ENCODE measurements around the gene ALLC. TPM values are rescaled to one million over a fixed set of nuclear protein-coding genes. Genes with fewer than 3 reads are reported as not detected.
"Not testable (repeated sequence)": the region's sequence is repeated elsewhere in the genome, so short reads cannot be mapped to it uniquely, and the experiment has no call there.

ALLC gene
- total RNA-seq (2014; rRNA removed; shearing (Covaris generic); ENCODE audit: low replicate concordance), result not detected in 2 replicates

DNA sequence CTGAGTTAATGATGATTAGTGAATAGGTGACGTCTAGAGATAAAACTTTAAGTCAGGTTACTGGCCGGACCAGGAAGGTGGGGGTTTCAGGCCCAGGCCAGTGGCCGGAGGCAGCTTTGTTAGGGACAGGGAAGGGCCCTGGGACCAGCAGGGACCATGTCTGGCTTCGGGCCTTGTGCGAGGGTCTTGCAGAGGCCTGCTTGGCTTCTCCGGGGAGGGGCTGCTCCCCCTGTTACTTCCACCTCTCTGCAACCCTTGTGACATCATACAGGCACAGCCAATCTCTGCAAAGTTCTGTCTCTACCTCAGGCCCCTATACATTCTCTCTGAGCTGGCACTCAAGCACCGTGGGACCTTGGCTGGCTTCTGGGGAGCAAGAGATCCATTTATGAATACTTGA lies at the start of gene ALLC:
Gene ALLC (plus strand): TSS at position 320 of the 400 bp plus-strand sequence. CDS start 12,958 bp downstream, outside the sequence.
- Histone ChIP-seq H3K36me3 (no peaks in the 10 kb centered on the region), H3K9me3 (no peaks in the 10 kb centered on the region), H3K4me3 (no peak within 1 kb of the TSS), H3K27me3 (no peaks in the 10 kb centered on the region)
- DNase-seq, result no peak

DNA sequence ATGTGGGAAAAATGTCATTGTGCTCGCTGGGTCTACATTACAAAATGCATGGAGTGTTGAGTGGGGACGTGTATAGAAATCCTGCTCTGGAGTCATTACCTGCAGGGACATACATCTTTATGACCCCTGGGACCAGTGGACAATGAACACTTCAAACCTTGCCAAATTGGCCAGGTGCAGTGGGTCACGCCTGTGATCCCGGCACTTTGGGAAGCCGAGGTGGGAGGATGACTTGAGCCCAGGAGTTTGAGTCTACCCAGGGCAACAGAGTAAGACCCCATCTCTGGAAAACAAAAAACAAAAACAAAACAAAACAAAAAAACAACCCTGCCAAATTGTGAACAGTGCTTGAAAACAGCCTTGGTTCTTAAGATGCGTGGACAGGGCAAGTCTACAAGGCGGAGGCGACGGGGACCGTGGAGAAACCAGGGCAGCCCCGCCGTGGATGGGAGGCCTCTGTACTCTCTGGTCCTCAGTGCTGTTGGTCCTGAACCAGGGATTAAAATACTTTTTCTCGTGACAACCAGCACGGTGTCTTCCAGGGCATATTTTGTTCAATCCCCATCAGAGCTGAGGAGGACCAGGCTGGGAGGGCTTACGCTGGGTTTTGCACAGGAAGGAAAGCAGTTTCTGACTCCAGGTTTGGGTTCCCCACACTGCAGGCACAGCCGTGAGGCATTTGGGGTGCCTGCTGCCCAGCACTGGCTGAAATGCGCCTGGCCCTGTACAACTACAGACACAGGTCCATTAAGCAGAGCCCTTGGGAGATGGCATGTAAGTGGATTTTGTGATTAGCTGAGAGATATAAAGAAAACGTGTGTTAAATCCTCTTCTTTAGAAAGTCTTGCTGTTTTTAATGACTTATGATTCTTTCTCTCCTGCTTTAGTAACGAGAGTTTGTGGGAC lies 49.4 kb upstream of the ALLC start:
- no peak for DNase-seq
- Histone ChIP-seq H3K27me3 (no peaks in the 10 kb centered on the region), H3K36me3 (peaks cover 3% of the 10 kb centered on the region; the same call in 1 of the 2 replicates), H3K9me3 (no peaks in the 10 kb centered on the region), H3K4me3 (no peak overlapping the region)

DNA sequence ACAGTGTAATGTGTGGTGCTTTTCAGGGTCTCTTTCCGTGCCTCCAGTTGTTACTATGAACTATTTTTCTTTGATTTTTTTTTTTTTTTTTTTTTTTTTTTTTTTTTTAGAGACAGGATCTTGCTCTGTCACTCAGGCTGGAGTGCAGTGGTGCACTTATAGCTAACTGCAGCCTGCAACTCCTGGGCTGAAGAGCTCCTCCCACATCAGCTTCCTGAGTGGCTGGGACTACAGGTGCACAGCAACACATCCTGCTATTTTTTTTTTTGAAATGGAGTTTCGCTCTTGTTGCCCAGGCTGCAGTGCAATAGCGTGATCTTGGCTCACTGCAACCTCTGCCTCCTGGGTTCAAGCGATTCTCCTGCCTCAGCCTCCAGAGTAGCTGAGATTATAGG lies 48.7 kb upstream of the ALLC start:
- not testable (repeated sequence) for DNase-seq, H3K4me3 ChIP-seq, H3K9me3 ChIP-seq, H3K27me3 ChIP-seq, H3K36me3 ChIP-seq

DNA sequence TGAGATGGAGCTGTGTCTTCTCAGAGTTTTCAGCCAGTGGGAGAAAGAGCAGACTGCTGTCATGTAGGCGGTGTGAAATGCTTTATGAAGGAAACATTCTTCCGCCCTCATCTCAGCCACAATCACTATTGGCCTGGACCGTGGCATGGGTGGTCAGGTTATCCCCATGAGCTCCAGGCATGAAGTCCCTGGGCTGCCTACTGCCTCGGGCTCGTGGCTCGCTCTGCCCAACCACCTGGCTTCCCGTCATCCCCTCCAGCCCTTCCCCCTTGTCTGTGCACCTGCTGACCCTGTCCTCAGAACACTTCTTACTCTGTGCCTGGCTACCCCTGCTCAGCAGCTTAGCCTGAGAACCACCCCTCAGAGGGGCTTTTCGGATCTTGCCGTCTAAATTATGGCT lies 47.6 kb upstream of the ALLC start:
- Histone ChIP-seq H3K9me3 (peaks cover 5% of the 10 kb centered on the region; the same call in 1 of the 2 replicates), H3K4me3 (no peak overlapping the region), H3K36me3 (peaks cover 3% of the 10 kb centered on the region; the same call in 1 of the 2 replicates), H3K27me3 (no peaks in the 10 kb centered on the region)
- DNase-seq, result no peak

DNA sequence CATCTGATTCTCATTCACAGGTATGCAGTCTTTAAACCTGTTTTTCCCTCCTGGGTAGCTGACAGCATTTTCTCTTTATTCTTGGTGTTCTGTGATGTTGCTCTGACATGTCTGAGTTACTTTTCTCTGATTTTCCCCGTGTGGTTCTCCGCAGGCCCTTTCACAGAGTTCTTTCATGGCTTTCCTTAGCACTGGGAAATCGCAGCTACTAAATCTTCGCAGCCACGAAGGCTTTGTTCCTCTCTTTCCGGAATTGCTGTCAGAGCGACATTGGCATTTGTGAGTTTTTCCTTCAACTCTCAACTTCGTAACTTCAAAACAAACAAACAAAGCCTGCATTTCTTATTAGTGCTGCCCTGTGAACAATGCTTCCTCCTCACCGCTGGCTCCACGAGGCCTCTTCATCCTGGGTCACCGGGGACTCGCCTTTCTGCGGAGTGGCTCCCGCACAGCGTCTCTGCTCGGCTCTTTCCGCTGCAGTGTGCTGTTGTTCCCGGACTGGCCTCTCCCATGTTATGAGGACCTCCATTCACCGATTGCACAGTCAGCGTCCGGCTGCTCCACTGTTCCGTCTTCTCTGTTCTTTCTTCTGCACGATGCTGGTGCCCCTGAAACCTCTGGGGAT lies 47.0 kb upstream of the ALLC start:
- peaks cover 5% of the 10 kb centered on the region; the same call in 1 of the 2 replicates for H3K9me3 ChIP-seq
- H3K27me3 ChIP-seq, result no peaks in the 10 kb centered on the region
- no peak overlapping the region for H3K4me3 ChIP-seq
- no peak for DNase-seq
- H3K36me3 ChIP-seq, result no peaks in the 10 kb centered on the region

DNA sequence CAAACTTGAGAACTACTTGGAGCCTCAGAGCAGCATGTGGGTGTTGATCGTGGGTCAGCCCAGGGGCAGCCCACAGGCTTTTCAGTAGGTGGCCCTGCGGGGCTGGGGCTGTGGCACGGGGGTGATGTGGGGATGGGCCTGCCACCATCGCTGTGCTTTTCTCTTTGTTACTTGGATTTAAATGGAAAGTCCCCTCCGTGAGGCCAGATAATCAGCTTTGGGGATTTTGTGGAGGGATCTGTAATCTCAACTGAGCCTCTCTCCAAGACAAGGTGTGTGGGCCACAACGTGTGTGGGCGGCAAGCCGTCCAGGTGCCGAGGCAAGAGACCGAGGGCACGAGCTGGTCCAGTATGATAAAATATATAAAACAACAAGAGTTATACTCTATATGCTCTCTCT lies 46.4 kb upstream of the ALLC start:
- Histone ChIP-seq H3K9me3 (peaks cover 5% of the 10 kb centered on the region; the same call in 1 of the 2 replicates), H3K4me3 (no peak overlapping the region), H3K27me3 (no peaks in the 10 kb centered on the region), H3K36me3 (no peaks in the 10 kb centered on the region)
- DNase-seq, result no peak

DNA sequence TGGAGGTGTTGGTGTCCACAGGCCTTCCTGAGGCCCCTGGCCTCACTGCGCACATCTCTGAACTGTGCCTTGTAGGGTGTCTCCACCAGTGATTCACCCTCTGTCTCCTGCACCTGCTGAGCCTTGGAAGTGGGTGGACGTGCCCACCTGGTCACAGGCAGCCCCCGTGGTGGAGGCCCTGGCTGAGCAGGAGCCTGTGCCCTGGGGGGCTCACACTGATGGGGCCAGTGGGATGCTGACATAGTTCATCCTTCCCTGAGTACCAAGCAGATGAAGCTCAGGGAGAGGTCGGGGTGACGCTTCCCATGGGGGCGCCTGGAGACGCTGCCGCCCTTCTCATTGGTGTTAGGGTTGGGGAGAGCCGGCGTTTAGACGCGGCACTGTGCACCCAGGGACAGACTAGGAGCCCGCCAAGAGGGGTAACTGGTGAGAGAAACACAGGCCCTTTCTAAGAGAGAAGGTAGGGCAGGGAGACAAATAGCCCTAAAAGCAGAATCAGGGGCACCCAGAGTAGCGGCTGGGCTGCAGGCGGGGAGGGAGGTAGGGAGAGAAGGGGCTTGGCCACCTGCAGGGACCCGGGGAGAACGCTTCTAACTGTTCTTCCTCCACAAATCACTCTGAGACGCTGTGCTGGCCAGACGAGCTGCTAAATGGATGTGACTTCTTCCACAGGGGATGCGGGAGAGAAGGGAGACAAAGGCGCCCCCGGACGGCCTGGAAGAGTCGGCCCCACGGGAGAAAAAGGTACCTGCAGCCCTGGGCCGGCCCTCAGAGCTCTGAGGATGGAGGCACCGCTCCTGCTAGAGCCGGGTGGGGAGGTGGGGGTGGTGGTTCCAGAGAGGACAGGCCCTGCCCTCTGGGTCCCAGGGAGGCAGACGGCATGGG lies 45.1 kb upstream of the ALLC start:
- Histone ChIP-seq H3K9me3 (peaks cover 5% of the 10 kb centered on the region; the same call in 1 of the 2 replicates), H3K4me3 (no peak overlapping the region), H3K36me3 (no peaks in the 10 kb centered on the region), H3K27me3 (no peaks in the 10 kb centered on the region)
- DNase-seq, result no peak

DNA sequence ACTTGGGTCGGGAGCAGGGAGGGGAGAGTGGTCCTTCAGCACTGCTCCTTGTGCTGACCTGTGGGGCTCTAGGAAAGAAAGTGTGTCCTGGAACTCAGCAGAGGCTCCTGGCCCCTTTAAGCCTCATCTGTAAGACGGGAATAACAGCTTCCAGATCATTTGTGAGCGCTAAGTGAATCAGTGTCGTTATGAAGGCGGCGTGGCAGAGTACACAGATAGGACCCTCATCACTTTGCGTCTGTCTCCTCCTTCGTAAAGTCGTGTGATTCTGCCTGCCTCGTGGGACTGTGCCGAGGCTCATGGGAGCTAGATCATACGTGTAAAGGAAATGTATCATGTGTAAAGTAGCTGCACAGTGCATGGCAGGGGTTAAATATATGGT lies 44.5 kb upstream of the ALLC start:
- DNase-seq, result no peak
- H3K36me3 ChIP-seq, result no peaks in the 10 kb centered on the region
- H3K4me3 ChIP-seq, result no peak overlapping the region
- peaks cover 5% of the 10 kb centered on the region; the same call in 1 of the 2 replicates for H3K9me3 ChIP-seq
- no peaks in the 10 kb centered on the region for H3K27me3 ChIP-seq

DNA sequence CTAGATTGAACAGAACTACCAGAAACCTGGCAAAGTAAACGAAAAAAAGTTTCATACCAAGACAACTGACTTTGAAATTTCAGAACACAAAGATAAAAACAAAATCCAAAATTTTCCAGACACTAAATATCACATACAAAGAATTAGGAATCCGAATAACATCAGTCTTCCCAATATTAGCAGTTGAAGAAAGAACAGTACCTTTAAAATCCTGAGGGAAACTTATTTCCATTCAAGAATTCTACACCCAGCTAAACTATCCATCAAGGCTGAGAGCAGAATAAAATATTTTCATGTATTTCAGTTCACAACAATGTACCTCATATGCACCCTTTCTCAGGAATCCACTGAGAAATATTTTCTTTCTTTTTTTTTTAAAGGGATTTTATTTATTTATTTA lies 43.3 kb upstream of the ALLC start:
- not testable (repeated sequence) for H3K9me3 ChIP-seq, H3K27me3 ChIP-seq, H3K36me3 ChIP-seq, H3K4me3 ChIP-seq, DNase-seq

DNA sequence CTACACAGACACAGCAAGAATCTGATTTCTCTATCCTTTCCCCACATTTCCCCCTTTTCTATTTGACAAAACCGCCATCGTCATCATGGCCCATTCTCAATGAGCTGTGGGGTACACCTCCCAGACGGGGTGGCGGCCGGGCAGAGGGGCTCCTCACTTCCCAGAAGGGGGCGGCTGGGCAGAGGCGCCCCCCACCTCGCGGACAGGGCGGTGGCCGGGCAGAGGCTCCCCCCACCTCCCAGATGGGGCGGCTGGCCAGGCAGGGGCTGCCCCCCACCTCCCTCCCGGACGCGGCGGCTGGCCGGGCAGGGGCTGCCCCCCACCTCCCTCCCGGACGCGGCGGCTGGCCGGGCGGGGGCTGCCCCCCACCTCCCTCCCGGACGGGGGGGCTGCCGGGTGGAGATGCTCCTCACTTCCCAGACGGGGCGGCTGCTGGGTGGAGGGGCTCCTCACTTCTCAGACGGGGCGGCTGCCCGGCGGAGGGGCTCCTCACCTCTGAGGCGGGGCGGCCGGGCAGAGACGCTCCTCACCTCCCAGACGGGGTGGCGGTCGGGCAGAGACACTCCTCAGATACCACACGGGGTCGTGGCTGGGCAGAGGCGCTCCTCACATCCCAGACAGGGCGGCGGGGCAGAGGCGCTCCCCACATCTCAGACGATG lies 42.3 kb upstream of the ALLC start:
- H3K36me3 ChIP-seq, H3K4me3 ChIP-seq, H3K27me3 ChIP-seq, DNase-seq, H3K9me3 ChIP-seq: not testable (repeated sequence)

DNA sequence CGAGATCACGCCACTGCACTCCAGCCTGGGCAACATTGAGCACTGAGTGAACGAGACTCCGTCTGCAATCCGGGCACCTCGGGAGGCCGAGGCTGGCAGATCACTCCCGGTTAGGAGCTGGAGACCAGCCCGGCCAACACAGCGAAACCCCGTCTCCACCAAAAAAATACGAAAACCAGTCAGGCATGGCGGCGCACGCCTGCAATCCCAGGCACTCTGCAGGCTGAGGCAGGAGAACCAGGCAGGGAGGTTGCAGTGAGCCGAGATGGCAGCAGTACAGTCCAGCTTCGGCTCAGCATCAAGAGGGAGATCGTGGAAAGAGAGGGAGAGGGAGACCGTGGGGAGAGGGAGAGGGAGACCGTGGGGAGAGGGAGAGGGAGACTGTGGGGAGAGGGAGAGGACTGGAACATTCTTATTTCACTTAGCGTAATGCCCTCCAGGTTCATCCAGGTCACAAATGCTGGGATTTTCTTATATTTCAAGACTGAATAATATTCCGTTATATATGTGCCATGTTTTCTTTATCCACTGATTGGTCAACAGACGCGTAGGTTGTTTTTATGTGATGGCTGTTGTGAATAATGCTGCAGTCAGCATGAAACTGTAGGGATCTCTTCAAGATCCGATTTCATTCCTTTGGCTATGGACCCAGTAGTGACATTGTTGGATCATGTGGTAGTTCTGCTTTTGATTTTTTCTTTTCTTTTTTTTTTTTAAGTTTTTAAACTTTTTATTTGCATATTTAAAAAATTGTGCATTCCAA lies 41.4 kb upstream of the ALLC start:
- not testable (repeated sequence) for H3K4me3 ChIP-seq, H3K9me3 ChIP-seq, H3K36me3 ChIP-seq, H3K27me3 ChIP-seq, DNase-seq

DNA sequence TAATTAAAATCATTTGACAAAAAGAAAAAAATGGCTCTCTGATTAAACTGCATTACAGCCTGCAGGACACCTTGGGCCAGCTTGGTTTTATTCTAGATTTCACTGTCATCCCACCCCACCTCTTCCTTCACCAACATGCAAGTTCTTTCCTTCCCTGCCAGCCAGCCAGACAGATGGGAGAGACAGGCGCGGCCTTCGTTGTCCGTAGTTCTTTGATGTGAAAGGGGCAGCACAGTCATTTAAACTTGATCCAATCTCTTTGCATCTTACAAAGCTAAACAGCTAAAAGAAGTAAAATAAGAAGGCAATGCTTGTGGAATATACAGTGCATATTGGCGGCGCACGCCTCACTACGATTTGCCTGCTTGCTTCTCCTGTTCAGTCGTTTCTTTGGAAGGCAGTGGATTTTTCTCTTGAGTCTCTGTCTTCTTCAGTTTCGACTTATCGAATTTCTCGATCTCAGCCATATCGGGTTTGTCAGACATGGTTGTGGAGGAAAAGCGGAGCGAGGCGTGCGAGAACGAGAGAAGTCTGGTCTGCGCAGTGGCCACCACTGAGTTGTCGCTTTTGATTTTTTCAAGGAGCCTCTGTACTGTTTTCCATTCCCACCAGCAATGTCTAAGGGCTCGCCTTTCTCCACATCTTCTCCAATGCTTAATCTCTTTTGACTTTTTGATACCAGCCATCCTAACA lies 40.7 kb upstream of the ALLC start:
- Histone ChIP-seq H3K4me3 (no peak overlapping the region), H3K9me3 (peaks cover 5% of the 10 kb centered on the region; the same call in 1 of the 2 replicates), H3K27me3 (no peaks in the 10 kb centered on the region), H3K36me3 (no peaks in the 10 kb centered on the region)
- no peak for DNase-seq

DNA sequence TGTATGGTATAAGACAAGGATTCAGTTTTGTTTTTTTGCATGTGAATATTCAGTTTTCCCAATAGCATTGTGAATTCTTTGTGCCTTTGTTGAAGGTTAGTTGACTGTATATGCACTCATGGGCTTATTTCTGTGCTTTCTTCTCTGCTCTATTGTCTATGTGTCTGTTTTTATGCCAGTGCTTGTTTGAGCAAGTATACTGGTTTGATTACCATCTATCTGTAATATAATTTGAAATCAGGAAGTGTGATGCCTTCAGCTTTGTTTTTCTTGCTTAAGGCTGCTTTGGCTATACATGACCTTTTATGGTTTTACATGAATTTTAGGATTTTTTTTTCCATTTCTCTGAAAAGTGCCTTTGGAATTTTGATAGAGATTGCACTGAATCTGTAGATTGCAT lies 39.6 kb upstream of the ALLC start:
- H3K36me3 ChIP-seq, result no peaks in the 10 kb centered on the region
- H3K9me3 ChIP-seq, result peaks cover 9% of the 10 kb centered on the region
- no peak for DNase-seq
- no peak overlapping the region for H3K4me3 ChIP-seq
- no peaks in the 10 kb centered on the region for H3K27me3 ChIP-seq

DNA sequence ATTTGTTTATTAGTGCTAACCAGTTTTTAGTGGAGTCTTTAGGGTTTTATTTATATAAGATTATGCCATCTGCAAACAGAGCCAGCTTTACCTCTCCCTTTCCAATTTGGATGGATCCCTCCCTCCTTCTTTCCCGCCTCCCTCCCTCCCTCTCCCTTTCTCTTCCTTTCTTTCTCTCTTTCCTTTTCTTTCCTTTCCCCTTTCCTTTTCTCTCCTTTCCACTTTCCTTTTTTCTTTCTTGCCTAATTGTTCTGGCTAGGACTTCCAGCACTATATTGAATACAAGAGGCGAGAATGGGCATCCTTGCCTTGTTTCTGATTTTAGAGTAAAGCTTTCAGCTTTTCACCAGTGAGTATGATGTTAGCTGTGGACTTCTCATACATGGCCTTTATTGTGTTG lies 39.0 kb upstream of the ALLC start:
- H3K9me3 ChIP-seq, result peaks cover 9% of the 10 kb centered on the region
- DNase-seq, result no peak
- no peaks in the 10 kb centered on the region for H3K27me3 ChIP-seq
- no peak overlapping the region for H3K4me3 ChIP-seq
- no peaks in the 10 kb centered on the region for H3K36me3 ChIP-seq

DNA sequence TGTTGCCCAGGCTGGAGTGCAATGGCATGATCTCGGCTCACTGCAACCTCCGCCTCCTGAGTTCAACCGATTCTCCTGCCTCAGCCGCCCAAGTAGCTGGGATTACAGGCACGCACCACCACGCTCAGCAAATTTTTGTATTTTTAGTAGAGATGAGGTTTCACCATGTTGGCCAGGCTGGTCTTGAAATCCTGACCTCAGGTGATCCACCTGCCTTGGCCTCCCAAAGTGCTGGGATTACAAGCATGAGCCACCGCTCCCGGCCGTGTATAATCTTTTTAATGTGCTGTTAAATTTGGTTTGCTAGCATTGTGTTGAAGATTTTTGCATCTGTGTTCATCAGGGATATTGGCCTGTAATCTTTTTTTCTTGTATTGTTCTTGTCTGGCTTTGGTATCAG lies 38.3 kb upstream of the ALLC start:
- not testable (repeated sequence) for H3K36me3 ChIP-seq, H3K9me3 ChIP-seq, H3K27me3 ChIP-seq, DNase-seq, H3K4me3 ChIP-seq
